NB4 (cell line): ENCODE results near the gene IL11.

ENCODE experiments used
- CTCF ChIP-seq: IDR thresholded peaks from one replicate; pipeline ENCODE4 v1.5.1; 2012; ENCODE audit warnings: low read depth, low read length
- MAX ChIP-seq: IDR thresholded peaks from 2 replicates; pipeline ENCODE4 v1.6.1; 2011; ENCODE audit warnings: low read depth, low read length
- MYC ChIP-seq: IDR thresholded peaks from 2 replicates; pipeline ENCODE4 v1.6.1; 2011; ENCODE audit warnings: low read depth, low read length
- POLR2A ChIP-seq: IDR thresholded peaks from 2 replicates; pipeline ENCODE4 v1.6.1; 2011; ENCODE audit warnings: mild to moderate bottlenecking; ENCODE audit not compliant: insufficient read length; ENCODE audit errors: extremely low read depth

GRCh38 chr19:55391702-55392615 is 21.7 kb upstream of the IL11 start:
- no peak for TF ChIP-seq CTCF
- TF ChIP-seq MAX: no peak
- TF ChIP-seq POLR2A: no peak
- no peak for TF ChIP-seq MYC
